ENCODE results near the gene TMEM238. TPM values are rescaled to one million over a fixed set of nuclear protein-coding genes. Genes with fewer than 3 reads are reported as not detected.

Gene TMEM238
- total and polyA plus RNA-seq, 12 donors: 0.13 to 9.3 (median 2.9) TPM; not detected in 2

DNA sequence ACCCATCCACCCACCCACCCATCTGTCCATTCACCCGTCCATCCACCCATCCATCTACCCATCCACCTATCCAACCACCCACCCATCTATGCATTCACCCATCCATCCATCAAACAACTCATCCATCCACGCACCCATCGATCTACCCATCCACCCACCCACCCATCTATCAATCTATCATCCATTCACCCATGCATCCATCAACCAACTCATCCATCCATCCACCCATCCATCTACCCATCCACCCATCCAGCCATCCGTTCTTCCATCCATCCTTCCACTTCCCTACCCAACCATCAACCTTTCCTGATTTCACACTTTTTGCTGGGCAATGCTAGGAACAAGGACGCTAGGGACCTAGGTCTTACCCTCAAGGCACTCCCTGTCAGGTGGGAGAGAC is 2.1 kb downstream of the TMEM238 start:
- WGBS, 4 donors: 96 to 99% (median 97%) methylated on average over 5 of the region's 5 CpGs
- intact Hi-C loops (cut with DNase I): loop anchor here in 1 of 2 donors (5.0 kb wide), 1 partner anchor 80 kb away; no protein-coding TSS in a partner anchor
- H3K36me3 ChIP-seq (replicated peaks in 1 of 2): peaks cover 0 to 1% of the 10 kb centered on the region in 2 donors
- H3K27ac ChIP-seq: no peak overlapping the region
- DNase-seq: no peak
- no peaks in the 10 kb centered on the region for H3K9me3 ChIP-seq (replicated peaks in 1 of 3)
- H3K4me1 ChIP-seq (replicated peaks in 1 of 2): peaks cover 18 to 19% of the 10 kb centered on the region in 2 donors
- H3K4me3 ChIP-seq: no peak overlapping the region
- TF ChIP-seq, protein P1, sequence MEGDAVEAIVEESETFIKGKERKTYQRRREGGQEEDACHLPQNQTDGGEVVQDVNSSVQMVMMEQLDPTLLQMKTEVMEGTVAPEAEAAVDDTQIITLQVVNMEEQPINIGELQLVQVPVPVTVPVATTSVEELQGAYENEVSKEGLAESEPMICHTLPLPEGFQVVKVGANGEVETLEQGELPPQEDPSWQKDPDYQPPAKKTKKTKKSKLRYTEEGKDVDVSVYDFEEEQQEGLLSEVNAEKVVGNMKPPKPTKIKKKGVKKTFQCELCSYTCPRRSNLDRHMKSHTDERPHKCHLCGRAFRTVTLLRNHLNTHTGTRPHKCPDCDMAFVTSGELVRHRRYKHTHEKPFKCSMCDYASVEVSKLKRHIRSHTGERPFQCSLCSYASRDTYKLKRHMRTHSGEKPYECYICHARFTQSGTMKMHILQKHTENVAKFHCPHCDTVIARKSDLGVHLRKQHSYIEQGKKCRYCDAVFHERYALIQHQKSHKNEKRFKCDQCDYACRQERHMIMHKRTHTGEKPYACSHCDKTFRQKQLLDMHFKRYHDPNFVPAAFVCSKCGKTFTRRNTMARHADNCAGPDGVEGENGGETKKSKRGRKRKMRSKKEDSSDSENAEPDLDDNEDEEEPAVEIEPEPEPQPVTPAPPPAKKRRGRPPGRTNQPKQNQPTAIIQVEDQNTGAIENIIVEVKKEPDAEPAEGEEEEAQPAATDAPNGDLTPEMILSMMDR (IDR thresholded peaks at IDR 0.05): no peak
- no peak for TF ChIP-seq POLR2A (IDR thresholded peaks at IDR 0.05)
- no peaks in the 10 kb centered on the region for H3K27me3 ChIP-seq

- Histone ChIP-seq H3K9me3 (replicated peaks in 1 of 3) (no peaks in the 10 kb centered on the region), H3K27me3 (peaks cover 13% of the 10 kb centered on the region), H3K4me3 (no peak overlapping the region), H3K27ac (no peak overlapping the region), H3K36me3 (replicated peaks in 1 of 2) (no peaks in the 10 kb centered on the region), H3K4me1 (replicated peaks in 1 of 2) (peaks cover 5 to 6% of the 10 kb centered on the region in 2 donors)
- no peak for DNase-seq
- intact Hi-C loops (cut with DNase I): no loop called here
- 73 to 82% (median 78%) methylated on average over 9 to 11 of the region's 11 CpGs for WGBS, 4 donors
- no peak for TF ChIP-seq POLR2A (IDR thresholded peaks at IDR 0.05)
- TF ChIP-seq, protein P1 (IDR thresholded peaks at IDR 0.05): no peak
Measured at GRCh38 chr19:55379174-55379573, 4.9 kb downstream of the TMEM238 start.

GRCh38 chr19:55377356-55378131 is 6.5 kb downstream of the TMEM238 start:
- Histone ChIP-seq H3K4me1 (replicated peaks in 1 of 2) (no peaks in the 10 kb centered on the region), H3K27ac (no peak overlapping the region), H3K4me3 (no peak overlapping the region), H3K36me3 (replicated peaks in 1 of 2) (no peaks in the 10 kb centered on the region), H3K9me3 (replicated peaks in 1 of 3) (no peaks in the 10 kb centered on the region), H3K27me3 (peaks cover 20% of the 10 kb centered on the region)
- TF ChIP-seq, protein P1 (IDR thresholded peaks at IDR 0.05): no peak
- TF ChIP-seq POLR2A (IDR thresholded peaks at IDR 0.05): no peak
- 33 to 39% (median 36%) methylated on average over 12 to 43 of the region's 43 CpGs for WGBS, 4 donors
- DNase-seq: no peak
- intact Hi-C loops (cut with DNase I): no loop called here

GRCh38 chr19:55376241-55376933 is 7.7 kb downstream of the TMEM238 start, which contains the start of gene TMEM190:
TSS of gene TMEM190 (plus strand) at chr19:55376826. CDS start at chr19:55376854, 28 bp downstream.
- 57 to 70% (median 64%) methylated on average over 11 to 21 of the region's 21 CpGs for WGBS, 4 donors
- TF ChIP-seq POLR2A (IDR thresholded peaks at IDR 0.05): no peak
- TF ChIP-seq, protein P1 (IDR thresholded peaks at IDR 0.05): no peak
- intact Hi-C loops (cut with DNase I): no loop called here
- peak in 1 of 7 donors; percentile 59 for DNase-seq
- Histone ChIP-seq H3K4me1 (replicated peaks in 1 of 2) (no peaks in the 10 kb centered on the region), H3K36me3 (replicated peaks in 1 of 2) (no peaks in the 10 kb centered on the region), H3K27ac (no peak within 1 kb of the TSS), H3K4me3 (no peak within 1 kb of the TSS), H3K27me3 (peaks cover 32% of the 10 kb centered on the region), H3K9me3 (replicated peaks in 1 of 3) (no peaks in the 10 kb centered on the region)

All from adrenal gland (tissue), 12 donors.